Measurements from ENCODE around the gene LMBRD1.

LMBRD1 gene

GRCh38 chr6:69732045-69732444, 64.8 kb downstream of the LMBRD1 start:
- CTCF ChIA-PET, result interaction anchor here (1.7 kb wide), 1 partner anchor 374 kb away, joined by 3 read pairs; no protein-coding TSS in a partner anchor
- DNase-seq (ENCODE audit: extremely low spot score), result no peak
- POLR2A ChIA-PET, result no interaction called here
- TF ChIP-seq FOXM1 (IDR thresholded peaks at IDR 0.05; ENCODE audit: borderline replicate concordance), result no peak
- no peak for TF ChIP-seq FOXA1 (IDR thresholded peaks at IDR 0.05)
- TF ChIP-seq PKNOX1 (IDR thresholded peaks at IDR 0.05), result no peak
- TF ChIP-seq HDGF (IDR thresholded peaks at IDR 0.05; ENCODE audit: borderline replicate concordance), result no peak
- no peak for TF ChIP-seq CTBP1 (IDR thresholded peaks at IDR 0.05; ENCODE audit: borderline replicate concordance)
- no peak for TF ChIP-seq ELF4 (IDR thresholded peaks at IDR 0.05)
- TF ChIP-seq BHLHE40 (IDR thresholded peaks at IDR 0.05; ENCODE audit: borderline replicate concordance), result no peak
- no peak for TF ChIP-seq FOXK2 (IDR thresholded peaks at IDR 0.05)
- no peak for TF ChIP-seq ARNT (IDR thresholded peaks at IDR 0.05)
- no peak for TF ChIP-seq ZNF384 (IDR thresholded peaks at IDR 0.05)
- TF ChIP-seq NFRKB (IDR thresholded peaks at IDR 0.05), result no peak
- TF ChIP-seq LEF1 (IDR thresholded peaks at IDR 0.05; ENCODE audit: borderline replicate concordance), result no peak
- no peak for TF ChIP-seq SUZ12 (IDR thresholded peaks at IDR 0.05)
- TF ChIP-seq L3MBTL2 (conservative IDR thresholded peaks at IDR 0.05), result no peak
- TF ChIP-seq TARDBP (IDR thresholded peaks at IDR 0.05), result no peak
- TF ChIP-seq SP1 (IDR thresholded peaks at IDR 0.05), result no peak

- TF ChIP-seq L3MBTL2 (conservative IDR thresholded peaks at IDR 0.05) (no peak), SUZ12 (IDR thresholded peaks at IDR 0.05) (no peak), NFRKB (IDR thresholded peaks at IDR 0.05) (no peak), HDGF (IDR thresholded peaks at IDR 0.05; ENCODE audit: borderline replicate concordance) (no peak), TARDBP (IDR thresholded peaks at IDR 0.05) (no peak), ZNF384 (IDR thresholded peaks at IDR 0.05) (no peak), BHLHE40 (IDR thresholded peaks at IDR 0.05; ENCODE audit: borderline replicate concordance) (no peak), CTBP1 (IDR thresholded peaks at IDR 0.05; ENCODE audit: borderline replicate concordance) (no peak), ELF4 (IDR thresholded peaks at IDR 0.05) (no peak), FOXM1 (IDR thresholded peaks at IDR 0.05; ENCODE audit: borderline replicate concordance) (no peak), LEF1 (IDR thresholded peaks at IDR 0.05; ENCODE audit: borderline replicate concordance) (no peak), PKNOX1 (IDR thresholded peaks at IDR 0.05) (no peak), ARNT (IDR thresholded peaks at IDR 0.05) (no peak), FOXK2 (IDR thresholded peaks at IDR 0.05) (no peak), SP1 (IDR thresholded peaks at IDR 0.05) (no peak)
- no peak for DNase-seq (ENCODE audit: extremely low spot score)
- ChIA-PET POLR2A (no interaction called here), CTCF (interaction anchor here (0.6 to 0.9 kb wide), 2 partner anchors 436 to 752 kb away, joined by 3 to 5 read pairs; no protein-coding TSS in a partner anchor)
These were observed 66.8 kb downstream of the LMBRD1 start for GRCh38 chr6:69729870-69730449.

- DNase-seq (ENCODE audit: extremely low spot score), result no peak
- POLR2A ChIA-PET, result no interaction called here
- TF ChIP-seq ARNT (IDR thresholded peaks at IDR 0.05), result no peak
- no peak for TF ChIP-seq BHLHE40 (IDR thresholded peaks at IDR 0.05; ENCODE audit: borderline replicate concordance)
- no peak for TF ChIP-seq SUZ12 (IDR thresholded peaks at IDR 0.05)
- TF ChIP-seq CTBP1 (IDR thresholded peaks at IDR 0.05; ENCODE audit: borderline replicate concordance), result no peak
- no peak for TF ChIP-seq FOXK2 (IDR thresholded peaks at IDR 0.05)
- TF ChIP-seq ZNF384 (IDR thresholded peaks at IDR 0.05), result no peak
- no peak for TF ChIP-seq L3MBTL2 (conservative IDR thresholded peaks at IDR 0.05)
- no peak for TF ChIP-seq PKNOX1 (IDR thresholded peaks at IDR 0.05)
- TF ChIP-seq TARDBP (IDR thresholded peaks at IDR 0.05), result no peak
- no peak for TF ChIP-seq FOXM1 (IDR thresholded peaks at IDR 0.05; ENCODE audit: borderline replicate concordance)
- TF ChIP-seq NFRKB (IDR thresholded peaks at IDR 0.05), result no peak
- TF ChIP-seq ELF4 (IDR thresholded peaks at IDR 0.05), result no peak
- TF ChIP-seq SP1 (IDR thresholded peaks at IDR 0.05), result no peak
- TF ChIP-seq LEF1 (IDR thresholded peaks at IDR 0.05; ENCODE audit: borderline replicate concordance), result no peak
- TF ChIP-seq FOXA1 (IDR thresholded peaks at IDR 0.05), result no peak
- CTCF ChIA-PET, result no interaction called here
These were observed 74.1 kb downstream of the LMBRD1 start for GRCh38 chr6:69722683-69723082.

GRCh38 chr6:69719602-69720193, 77.1 kb downstream of the LMBRD1 start:
- ChIA-PET CTCF (no interaction called here), POLR2A (no interaction called here)
- DNase-seq (ENCODE audit: extremely low spot score), result peak; percentile 11
- TF ChIP-seq SUZ12 (IDR thresholded peaks at IDR 0.05), result no peak
- TF ChIP-seq BHLHE40 (IDR thresholded peaks at IDR 0.05; ENCODE audit: borderline replicate concordance), result no peak
- TF ChIP-seq ZNF384 (IDR thresholded peaks at IDR 0.05), result no peak
- no peak for TF ChIP-seq HDGF (IDR thresholded peaks at IDR 0.05; ENCODE audit: borderline replicate concordance)
- TF ChIP-seq FOXK2 (IDR thresholded peaks at IDR 0.05), result no peak
- TF ChIP-seq FOXM1 (IDR thresholded peaks at IDR 0.05; ENCODE audit: borderline replicate concordance), result no peak
- no peak for TF ChIP-seq LEF1 (IDR thresholded peaks at IDR 0.05; ENCODE audit: borderline replicate concordance)
- TF ChIP-seq CTBP1 (IDR thresholded peaks at IDR 0.05; ENCODE audit: borderline replicate concordance), result no peak
- no peak for TF ChIP-seq L3MBTL2 (conservative IDR thresholded peaks at IDR 0.05)
- TF ChIP-seq FOXA1 (IDR thresholded peaks at IDR 0.05), result no peak
- TF ChIP-seq ELF4 (IDR thresholded peaks at IDR 0.05), result no peak
- TF ChIP-seq TARDBP (IDR thresholded peaks at IDR 0.05), result no peak

GRCh38 chr6:69706724-69707123, 90.1 kb downstream of the LMBRD1 start:
- no peak for DNase-seq (ENCODE audit: extremely low spot score)
- CTCF ChIA-PET, result no interaction called here
- no peak for TF ChIP-seq FOXA1 (IDR thresholded peaks at IDR 0.05)
- no peak for TF ChIP-seq FOXM1 (IDR thresholded peaks at IDR 0.05; ENCODE audit: borderline replicate concordance)
- TF ChIP-seq ZNF384 (IDR thresholded peaks at IDR 0.05), result no peak
- no peak for TF ChIP-seq ELF4 (IDR thresholded peaks at IDR 0.05)
- no peak for TF ChIP-seq TARDBP (IDR thresholded peaks at IDR 0.05)
- TF ChIP-seq NFRKB (IDR thresholded peaks at IDR 0.05), result no peak
- no peak for TF ChIP-seq CTBP1 (IDR thresholded peaks at IDR 0.05; ENCODE audit: borderline replicate concordance)
- no peak for TF ChIP-seq SP1 (IDR thresholded peaks at IDR 0.05)
- TF ChIP-seq PKNOX1 (IDR thresholded peaks at IDR 0.05), result no peak
- TF ChIP-seq L3MBTL2 (conservative IDR thresholded peaks at IDR 0.05), result no peak
- no peak for TF ChIP-seq FOXK2 (IDR thresholded peaks at IDR 0.05)
- no peak for TF ChIP-seq HDGF (IDR thresholded peaks at IDR 0.05; ENCODE audit: borderline replicate concordance)
- no peak for TF ChIP-seq LEF1 (IDR thresholded peaks at IDR 0.05; ENCODE audit: borderline replicate concordance)
- no peak for TF ChIP-seq BHLHE40 (IDR thresholded peaks at IDR 0.05; ENCODE audit: borderline replicate concordance)
- TF ChIP-seq ARNT (IDR thresholded peaks at IDR 0.05), result no peak
- POLR2A ChIA-PET, result no interaction called here
